Stimulated activated CD8-positive, alpha-beta memory T cell treated with anti-CD3 and anti-CD28 coated beads, Interleukin-15, amount 100 ng/mL, for 1 hour (primary cell): ENCODE results near the gene REPIN1.

Source experiments
- DNase-seq: peaks from one replicate; pipeline ENCODE4 v3.0.0-alpha.2; 2020; ENCODE audit warnings: low read depth

Gene REPIN1

DNA sequence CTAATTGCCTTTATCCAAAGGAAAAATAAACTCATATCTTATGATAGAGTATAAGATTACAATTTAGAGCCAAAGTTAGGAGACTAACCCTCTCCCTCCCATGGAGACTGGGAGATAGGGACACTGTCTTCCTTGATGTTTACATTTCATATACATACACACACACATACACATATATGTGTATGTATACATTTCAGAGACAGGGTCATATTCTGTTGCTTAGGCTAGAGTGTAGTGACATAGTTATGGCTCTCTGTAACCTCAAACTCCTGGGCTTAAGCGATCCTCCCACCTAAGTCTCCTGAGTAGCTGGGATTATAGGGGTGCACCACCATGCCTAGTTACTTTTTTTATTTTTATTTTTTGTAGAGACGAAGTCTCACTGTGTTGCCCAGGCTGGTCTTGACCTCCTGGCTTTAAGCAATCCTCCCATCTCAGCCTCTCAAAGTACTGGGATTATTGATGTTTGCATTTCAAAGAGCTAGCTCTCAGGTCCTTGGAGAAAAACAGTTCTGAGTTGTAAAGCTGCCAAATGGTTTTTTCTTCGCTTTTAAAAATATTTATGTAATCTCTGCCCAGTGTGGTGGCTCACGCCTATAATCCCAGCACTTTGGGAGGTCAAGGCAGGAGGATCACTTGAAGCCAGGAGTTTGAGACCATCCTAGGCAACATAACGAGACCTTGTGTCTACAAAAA, 8.1 kb upstream of the REPIN1 start:
- no peak for DNase-seq

- no peak for DNase-seq
Measured at GRCh38 chr7:150361402-150361801, 7.2 kb upstream of the REPIN1 start.

GRCh38 chr7:150361807-150362621, 6.6 kb upstream of the REPIN1 start:
- no peak for DNase-seq

GRCh38 chr7:150363370-150363769, 5.3 kb upstream of the REPIN1 start:
- no peak for DNase-seq

- no peak for DNase-seq
Measured at GRCh38 chr7:150363872-150364271, 4.8 kb upstream of the REPIN1 start.

- DNase-seq: no peak
Measured at GRCh38 chr7:150365194-150365593, 3.4 kb upstream of the REPIN1 start.

GRCh38 chr7:150365673-150366398, 2.8 kb upstream of the REPIN1 start:
- no peak for DNase-seq

GRCh38 chr7:150367677-150368095, 936 bp upstream of the REPIN1 start:
- no peak for DNase-seq

- DNase-seq: peak; percentile 32
Measured at GRCh38 chr7:150368884-150369747, 494 bp downstream of the REPIN1 start.

DNA sequence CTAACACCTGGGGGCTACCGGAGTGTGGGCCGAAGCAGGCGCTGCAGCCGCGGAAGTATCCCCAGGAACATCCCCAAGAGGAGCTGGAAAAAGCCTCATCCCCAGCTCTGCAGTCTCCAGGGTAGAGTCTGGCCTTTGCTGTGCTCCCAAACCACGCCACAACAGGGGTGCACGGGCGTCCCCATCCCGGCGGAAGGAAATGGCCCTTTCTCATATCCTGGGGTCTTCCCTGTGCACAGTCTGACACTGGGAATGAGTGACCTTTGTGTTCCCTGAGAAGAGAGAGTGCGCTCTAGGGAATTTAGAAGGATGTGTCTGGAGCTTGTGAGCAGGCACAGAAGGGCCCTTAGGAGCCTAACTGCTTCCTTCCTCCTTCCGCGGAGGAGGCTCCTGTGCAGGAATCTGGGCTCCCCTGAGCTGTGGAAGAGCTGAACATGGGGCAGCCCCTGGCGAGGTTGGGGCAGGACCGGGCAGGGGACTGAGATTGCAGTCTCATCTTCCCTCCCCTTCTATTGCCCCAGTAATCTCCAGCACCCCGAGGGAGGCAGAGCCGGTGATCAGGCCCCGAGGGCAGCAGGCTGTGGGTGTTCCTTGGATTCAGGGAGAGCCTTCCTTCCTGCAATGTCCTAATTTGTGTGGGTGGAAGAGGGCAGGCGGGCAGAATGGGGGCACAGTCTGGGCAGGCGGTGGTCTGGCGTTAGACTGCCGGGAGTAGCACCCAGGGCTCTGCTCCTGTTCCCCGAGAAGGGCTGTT, 1.3 kb downstream of the REPIN1 start:
- DNase-seq: no peak

GRCh38 chr7:150370612-150371071, 2.0 kb downstream of the REPIN1 start:
- no peak for DNase-seq

- DNase-seq: no peak
Measured at GRCh38 chr7:150371131-150371995, 2.7 kb downstream of the REPIN1 start.

DNA sequence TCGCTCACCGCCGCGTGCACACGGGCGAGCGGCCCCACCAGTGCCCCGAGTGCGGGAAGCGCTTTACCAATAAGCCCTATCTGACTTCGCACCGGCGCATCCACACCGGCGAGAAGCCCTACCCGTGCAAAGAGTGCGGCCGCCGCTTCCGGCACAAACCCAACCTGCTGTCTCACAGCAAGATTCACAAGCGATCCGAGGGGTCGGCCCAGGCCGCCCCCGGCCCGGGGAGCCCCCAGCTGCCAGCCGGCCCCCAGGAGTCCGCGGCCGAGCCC, 3.3 kb downstream of the REPIN1 start:
- no peak for DNase-seq

DNA sequence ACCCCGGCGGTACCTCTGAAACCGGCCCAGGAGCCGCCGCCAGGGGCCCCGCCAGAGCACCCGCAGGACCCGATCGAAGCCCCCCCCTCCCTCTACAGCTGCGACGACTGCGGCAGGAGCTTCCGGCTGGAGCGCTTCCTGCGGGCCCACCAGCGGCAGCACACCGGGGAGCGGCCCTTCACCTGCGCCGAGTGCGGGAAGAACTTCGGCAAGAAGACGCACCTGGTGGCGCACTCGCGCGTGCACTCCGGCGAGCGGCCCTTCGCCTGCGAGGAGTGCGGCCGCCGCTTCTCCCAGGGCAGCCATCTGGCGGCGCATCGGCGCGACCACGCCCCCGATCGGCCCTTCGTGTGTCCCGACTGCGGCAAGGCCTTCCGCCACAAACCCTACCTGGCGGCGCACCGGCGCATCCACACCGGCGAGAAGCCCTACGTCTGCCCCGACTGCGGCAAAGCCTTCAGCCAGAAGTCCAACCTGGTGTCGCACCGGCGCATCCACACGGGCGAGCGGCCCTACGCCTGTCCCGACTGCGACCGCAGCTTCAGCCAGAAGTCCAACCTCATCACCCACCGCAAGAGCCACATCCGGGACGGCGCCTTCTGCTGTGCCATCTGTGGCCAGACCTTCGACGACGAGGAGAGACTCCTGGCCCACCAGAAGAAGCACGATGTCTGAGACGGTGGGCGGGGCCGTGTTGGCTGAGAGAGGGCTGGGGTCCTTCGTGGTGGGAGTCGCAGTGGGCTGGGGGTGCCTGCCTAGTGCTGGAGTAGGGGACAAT, 3.8 kb downstream of the REPIN1 start:
- no peak for DNase-seq

- DNase-seq: no peak
Measured at GRCh38 chr7:150373049-150373801, 4.6 kb downstream of the REPIN1 start.

DNA sequence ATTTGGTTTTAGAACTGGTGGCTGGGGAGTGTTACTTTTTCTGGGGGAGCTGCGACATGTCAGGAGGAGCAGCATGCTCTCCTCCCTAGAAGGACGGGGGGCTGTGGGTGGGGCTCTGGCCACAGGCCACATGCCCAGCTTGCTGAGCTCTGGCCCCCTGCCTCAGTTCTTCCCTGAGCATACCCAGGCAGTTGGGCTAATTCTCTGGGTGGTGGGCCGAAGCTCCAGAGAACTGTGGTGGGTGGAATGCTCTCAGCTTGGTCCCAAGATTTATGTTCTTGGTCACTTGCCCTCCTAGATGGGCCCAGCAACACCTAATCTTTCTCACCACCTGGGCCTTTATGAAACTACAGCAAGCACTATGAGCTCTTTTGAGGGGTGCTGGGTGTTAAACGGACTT, 5.4 kb downstream of the REPIN1 start:
- DNase-seq: no peak

DNA sequence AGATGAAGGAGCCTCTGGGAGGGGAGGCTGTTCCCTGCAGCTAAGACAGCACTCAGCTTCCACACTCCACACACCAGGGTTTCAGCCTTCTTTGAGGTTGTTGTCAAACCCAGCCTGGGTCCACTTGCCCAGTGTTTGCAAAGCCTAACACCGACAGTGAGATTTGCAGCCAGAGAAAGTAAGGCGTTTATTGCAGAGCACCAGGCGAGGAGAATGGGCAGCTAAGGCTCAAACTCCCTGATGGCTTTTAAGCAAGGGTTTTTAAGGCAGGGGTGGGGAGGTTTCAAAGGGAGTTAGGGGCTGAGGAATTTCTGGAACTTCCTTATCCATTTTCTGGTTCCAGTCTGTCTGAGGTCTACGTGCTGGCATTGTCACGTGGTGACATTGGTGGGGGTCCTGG, 5.8 kb downstream of the REPIN1 start:
- DNase-seq: no peak

DNA sequence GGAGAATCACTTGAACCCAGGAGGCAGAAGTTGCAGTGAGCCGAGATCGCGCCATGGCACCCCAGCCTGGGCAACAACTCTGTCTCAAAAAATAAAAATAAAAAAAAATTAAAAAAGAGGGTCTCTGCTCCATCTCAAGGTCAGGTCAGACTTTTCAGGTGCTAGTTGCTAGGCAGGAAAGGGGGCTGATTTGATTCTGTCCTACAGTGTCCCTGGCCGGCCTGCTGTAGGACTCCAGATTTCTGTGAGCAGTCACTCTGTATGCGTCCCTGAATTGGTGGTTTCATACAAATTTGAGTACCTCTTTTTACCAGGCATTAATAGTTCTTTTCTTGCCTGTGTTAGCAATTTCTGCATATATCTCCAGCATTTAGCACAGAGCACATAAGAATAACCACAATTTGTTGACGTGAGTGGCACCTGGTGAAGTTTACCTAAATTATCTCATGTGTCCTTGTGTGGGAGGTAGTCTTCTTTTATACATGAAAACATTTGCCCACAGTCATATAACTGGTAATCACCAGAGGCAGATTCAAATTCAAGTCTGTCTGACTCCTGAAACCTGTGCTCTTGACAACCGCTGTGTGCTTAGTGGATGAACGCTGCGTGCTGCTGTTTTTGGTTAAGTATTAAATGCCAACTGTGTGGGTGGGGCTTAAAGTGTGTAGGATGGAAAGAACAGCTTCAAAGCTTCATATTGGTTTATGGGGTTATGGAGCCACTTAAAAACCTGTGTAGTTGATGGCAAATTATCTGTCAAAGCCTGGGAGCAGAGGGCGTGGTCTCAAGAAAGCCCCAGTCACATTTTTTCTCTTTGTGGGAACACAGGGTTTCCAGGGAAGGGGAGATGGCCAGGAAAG, 7.3 kb downstream of the REPIN1 start:
- no peak for DNase-seq
